IMR-90 (cell line): Measurements from ENCODE around the gene LCA5. TPM values are rescaled to one million over a fixed set of nuclear protein-coding genes. Genes with fewer than 3 reads are reported as not detected.

Source experiments
- ATAC-seq: fragments of 200-7000 bp; cut with Tn5 transposase; 2 replicates; pipeline ENCODE4 v1.9.1; 2020; ENCODE audit warnings: low read depth, mild to moderate bottlenecking, moderate library complexity
- BruUV-seq: library from RNA; stranded (reverse); fragments of 400-500 nt; replicated peaks from 2 replicates; lab custom pipeline; 2021; lab: Mats Ljungman, UMichigan
- CTCF ChIA-PET: fragments of 300-600 bp; formaldehyde crosslinking; extraction: SDS; loops from one replicate; lab custom pipeline; 2021; ENCODE audit warnings: antibody characterized with exemption; lab: Yijun Ruan, JAX
- POLR2A ChIA-PET: fragments of 300-600 bp; sonication (Branson Sonifier 250); formaldehyde crosslinking; loops from one replicate; lab custom pipeline; 2022; ENCODE audit warnings: antibody characterized with exemption; ENCODE audit not compliant: unreplicated experiment; lab: Charles Lee
- DNase-seq: peaks from one replicate; pipeline ENCODE4 v3.0.0; 2013
- H2AFZ ChIP-seq: replicated peaks from 2 replicates; pipeline ENCODE3; 2013; ENCODE audit warnings: low read length, mild to moderate bottlenecking; ENCODE audit not compliant: poor library complexity
- H2AK5ac ChIP-seq: 2 replicates; pipeline ENCODE4 v1.6.1; 2013; ENCODE audit warnings: low read depth, low read length, inconsistent platforms
- H2AK9ac ChIP-seq: replicated peaks from 2 replicates; pipeline ENCODE3; 2013; ENCODE audit warnings: mild to moderate bottlenecking, low read depth, low read length, moderate library complexity; ENCODE audit not compliant: poor library complexity
- H2BK120ac ChIP-seq: 2 replicates; pipeline ENCODE4 v1.6.1; 2013; ENCODE audit warnings: low read depth, low read length, inconsistent platforms
- H2BK15ac ChIP-seq: 3 replicates; pipeline ENCODE4 v1.6.1; 2013; ENCODE audit warnings: low read depth, low read length, inconsistent platforms
- H2BK20ac ChIP-seq: 2 replicates; pipeline ENCODE4 v1.6.1; 2013; ENCODE audit warnings: low read depth, mild to moderate bottlenecking, inconsistent platforms, low read length, moderate library complexity
- H2BK5ac ChIP-seq: 2 replicates; pipeline ENCODE4 v1.6.1; 2013; ENCODE audit warnings: mild to moderate bottlenecking, low read depth, low read length, inconsistent platforms; ENCODE audit not compliant: poor library complexity, severe bottlenecking
- H3K14ac ChIP-seq: replicated peaks from 2 replicates; pipeline ENCODE4 v1.6.1; 2013; ENCODE audit warnings: low read depth, low read length, inconsistent platforms
- H3K18ac ChIP-seq: 2 replicates; pipeline ENCODE4 v1.6.1; 2013; ENCODE audit warnings: low read depth, low read length, control low read depth
- H3K23ac ChIP-seq: 2 replicates; pipeline ENCODE4 v1.6.1; 2013; ENCODE audit warnings: low read depth, low read length, inconsistent platforms
- H3K27ac ChIP-seq: 2 replicates; pipeline ENCODE4 v1.5.1; 2013; ENCODE audit warnings: mild to moderate bottlenecking, control low read depth, low read length; ENCODE audit not compliant: insufficient read depth
- H3K27me3 ChIP-seq: 2 replicates; pipeline ENCODE4 v1.6.1; 2013; ENCODE audit warnings: low read length; ENCODE audit not compliant: control insufficient read depth, insufficient read depth
- H3K36me3 ChIP-seq: 2 replicates; pipeline ENCODE4 v1.6.1; 2013; ENCODE audit warnings: low read length, mixed read lengths; ENCODE audit not compliant: control insufficient read depth, insufficient read depth
- H3K4ac ChIP-seq: 2 replicates; pipeline ENCODE4 v1.6.1; 2013; ENCODE audit warnings: low read depth, low read length, inconsistent platforms
- H3K4me1 ChIP-seq: 2 replicates; pipeline ENCODE4 v1.6.1; 2013; ENCODE audit warnings: low read length, mixed read lengths; ENCODE audit not compliant: control insufficient read depth, insufficient read depth
- H3K4me2 ChIP-seq: 2 replicates; pipeline ENCODE4 v1.6.1; 2013; ENCODE audit warnings: low read depth, mild to moderate bottlenecking, control low read depth, low read length, moderate library complexity
- H3K4me3 ChIP-seq: 2 replicates; pipeline ENCODE4 v1.5.1; 2013; ENCODE audit warnings: low read depth, mild to moderate bottlenecking, control low read depth, low read length, moderate library complexity; ENCODE audit not compliant: insufficient read depth
- H3K56ac ChIP-seq: 2 replicates; pipeline ENCODE4 v1.6.1; 2013; ENCODE audit warnings: low read length, inconsistent platforms; ENCODE audit not compliant: insufficient read depth; ENCODE audit errors: extremely low read depth
- H3K79me1 ChIP-seq, 2 experiments: 2 replicates each; pipeline ENCODE4 v1.6.1; 2013; ENCODE audit warnings: low read length in 2 of 2, inconsistent platforms in 1 of 2, low read depth in 1 of 2
- H3K9ac ChIP-seq: 2 replicates; pipeline ENCODE4 v1.6.1; 2013; ENCODE audit warnings: low read depth, low read length, control low read depth
- H3K9me1 ChIP-seq: 2 replicates; pipeline ENCODE4 v1.6.1; 2013; ENCODE audit warnings: low read length, inconsistent platforms; ENCODE audit not compliant: insufficient read depth
- H3K9me3 ChIP-seq: 2 replicates; pipeline ENCODE4 v1.6.1; 2013; ENCODE audit warnings: low read length; ENCODE audit not compliant: control insufficient read depth, insufficient read depth
- H4K20me1 ChIP-seq: 2 replicates; pipeline ENCODE4 v1.6.1; 2013; ENCODE audit warnings: low read length, inconsistent platforms; ENCODE audit not compliant: insufficient read depth
- H4K5ac ChIP-seq: 2 replicates; pipeline ENCODE4 v1.6.1; 2013; ENCODE audit warnings: mild to moderate bottlenecking, low read depth, low read length, control low read depth
- H4K8ac ChIP-seq, 2 experiments: 2 replicates each; pipeline ENCODE4 v1.6.1; 2013; ENCODE audit warnings: low read depth in 2 of 2, low read length in 2 of 2, control low read depth in 1 of 2, inconsistent platforms in 1 of 2
- H4K91ac ChIP-seq: 2 replicates; pipeline ENCODE4 v1.6.1; 2013; ENCODE audit warnings: low read depth, low read length, inconsistent platforms; ENCODE audit not compliant: insufficient read depth
- CEBPB ChIP-seq: IDR thresholded peaks from 2 replicates; pipeline ENCODE4 v1.6.1; 2012; ENCODE audit warnings: low read depth, low read length, improper control_type of control experiment
- CHD1 ChIP-seq: IDR thresholded peaks from 2 replicates; pipeline ENCODE4 v1.6.1; 2012; ENCODE audit warnings: low read depth, low read length, improper control_type of control experiment
- CTCF ChIP-seq: conservative IDR thresholded peaks from 2 replicates; pipeline ENCODE4 v1.5.1; 2012; ENCODE audit warnings: mild to moderate bottlenecking, low read depth, low read length, improper control_type of control experiment
- ELK1 ChIP-seq: fragments of 150-350 bp; IDR thresholded peaks from 2 replicates; pipeline ENCODE4 v1.6.1; 2016; ENCODE audit warnings: low read depth, mild to moderate bottlenecking, low read length, moderate library complexity, borderline replicate concordance
- MAFK ChIP-seq: IDR thresholded peaks from 2 replicates; pipeline ENCODE4 v1.6.1; 2012; ENCODE audit warnings: low read depth, low read length, improper control_type of control experiment
- MAZ ChIP-seq: IDR thresholded peaks from 2 replicates; pipeline ENCODE4 v1.6.1; 2012; ENCODE audit warnings: low read depth, mild to moderate bottlenecking, low read length, improper control_type of control experiment, moderate library complexity, borderline replicate concordance
- MXI1 ChIP-seq: IDR thresholded peaks from 2 replicates; pipeline ENCODE4 v1.6.1; 2012; ENCODE audit warnings: low read depth, mild to moderate bottlenecking, low read length, moderate library complexity, borderline replicate concordance
- RAD21 ChIP-seq: IDR thresholded peaks from 2 replicates; pipeline ENCODE4 v1.6.1; 2012; ENCODE audit warnings: low read length, improper control_type of control experiment
- RCOR1 ChIP-seq: IDR thresholded peaks from 2 replicates; pipeline ENCODE4 v1.6.1; 2012; ENCODE audit warnings: mild to moderate bottlenecking, low read length, improper control_type of control experiment; ENCODE audit not compliant: insufficient replicate concordance
- RFX5 ChIP-seq: IDR thresholded peaks from 2 replicates; pipeline ENCODE4 v1.8.0; 2012; ENCODE audit warnings: low read depth, mild to moderate bottlenecking, low read length, moderate library complexity
- SMC3 ChIP-seq: fragments of 150-350 bp; IDR thresholded peaks from 2 replicates; pipeline ENCODE4 v1.6.1; 2016; ENCODE audit warnings: low read depth, mild to moderate bottlenecking, antibody characterized with exemption, low read length, moderate library complexity
- WGBS, 2 experiments: methylation state at CpG; one replicate each; pipeline versions ENCODE4 v1.1.5 to v1.1.7; 2013; ENCODE audit warnings: missing lambda C conversion rate in 2 of 2; ENCODE audit not compliant: insufficient read length in 1 of 2; ENCODE audit errors: extremely low coverage in 2 of 2; 5-methylcytosine and 5-hydroxymethylcytosine counted together
- dilution Hi-C: fragments of 300-500 bp; cut with HindIII; formaldehyde crosslinking; loops from one replicate; pipeline ENCODE4 v1.14.3; 2018; ENCODE audit warnings: low sequenced_read_pairs; ENCODE audit not compliant: unreplicated experiment
- in situ Hi-C: fragments of 300-500 bp; cut with MboI; formaldehyde crosslinking; loops from 3 replicates; pipeline ENCODE4 v1.14.3; 2019; ENCODE audit warnings: low sequenced_read_pairs, inconsistent platforms, mixed read lengths
- intact Hi-C: fragments of 100-400 bp; cut with micrococcal nuclease; formaldehyde crosslinking; loops from 2 replicates; pipeline ENCODE4 v1.10.0; 2022
- polyA plus RNA-seq, 3 experiments: library from polyadenylated mRNA; depleted of rRNA; stranded (reverse); fragments of >200 nt; gene quantifications; 2 replicates each; pipeline ENCODE4 v1.2.3, GENCODE V29; 2012; ENCODE audit warnings: low replicate concordance in 1 of 3
- total RNA-seq: library from RNA; depleted of rRNA; stranded (reverse); fragments of >200 nt; gene quantifications from 2 replicates; pipeline ENCODE4 v1.2.3, GENCODE V29; 2012

The LCA5 gene
- total and polyA plus RNA-seq, 2 of the 4 experiments (the other 2 are of a cell fraction): 1.2 to 2.0 TPM

- Histone ChIP-seq H4K5ac (no peak overlapping the region), H2BK15ac (no peak overlapping the region), H4K91ac (no peak overlapping the region), H3K27ac (no peak overlapping the region), H3K4me1 (no peaks in the 10 kb centered on the region; the same call in 1 of the 2 replicates), H3K4ac (no peak overlapping the region), H2BK5ac (no peak overlapping the region), H4K20me1 (no peaks in the 10 kb centered on the region), H3K9me3 (no peaks in the 10 kb centered on the region), H3K18ac (no peak overlapping the region), H2BK20ac (no peak overlapping the region), H2AK5ac (no peak overlapping the region), H3K9me1 (no peaks in the 10 kb centered on the region), H3K4me3 (no peak overlapping the region), H2AFZ (no peak overlapping the region), H3K56ac (no peak overlapping the region), H3K23ac (no peak overlapping the region), H3K14ac (no peak overlapping the region), H3K9ac (no peak overlapping the region), H3K4me2 (no peak overlapping the region), H4K8ac (no peak overlapping the region), H3K36me3 (no peaks in the 10 kb centered on the region), H3K27me3 (no peaks in the 10 kb centered on the region), H3K79me1 (no peaks in the 10 kb centered on the region), H2BK120ac (no peak overlapping the region), H2AK9ac (no peak overlapping the region)
- no CpG with 5 or more reads among the region's 1 CpG for WGBS, 2 experiments
- ATAC-seq (no peak), DNase-seq (no peak)
- POLR2A ChIA-PET: no interaction called here
- no peak for TF ChIP-seq CEBPB
- no peak for TF ChIP-seq ELK1
- TF ChIP-seq MAFK: no peak
- TF ChIP-seq RCOR1: no peak
- no peak for TF ChIP-seq RAD21
- no peak for TF ChIP-seq CHD1
- TF ChIP-seq SMC3: no peak
- TF ChIP-seq RFX5: no peak
- no peak for TF ChIP-seq CTCF
- no peak for TF ChIP-seq MXI1
- TF ChIP-seq MAZ: no peak
- no TSS peak for BruUV-seq
- intact Hi-C loops: no loop called here
- in situ Hi-C loops: loop anchor here (10.0 kb wide), 1 partner anchor 101 kb away; no protein-coding TSS in a partner anchor
- dilution Hi-C loops: no loop called here
- CTCF ChIA-PET: no interaction called here
Measured at GRCh38 chr6:79574174-79574573, 36.9 kb upstream of the LCA5 start.
